PC-9 (cell line): ENCODE results near the gene FAM229A. TPM values are rescaled to one million over a fixed set of nuclear protein-coding genes. Genes with fewer than 3 reads are reported as not detected.

ENCODE experiments used
- BruUV-seq: library from RNA; stranded (reverse); fragments of 400-500 nt; replicated peaks from 2 replicates; lab custom pipeline; 2021; lab: Mats Ljungman, UMichigan
- CTCF ChIA-PET: fragments of 300-600 bp; sonication (Branson Sonifier 250); formaldehyde crosslinking; loops from one replicate; lab custom pipeline; 2022; ENCODE audit warnings: antibody characterized with exemption; lab: Charles Lee
- POLR2A ChIA-PET: fragments of 300-600 bp; sonication (Branson Sonifier 250); formaldehyde crosslinking; loops from one replicate; lab custom pipeline; 2022; ENCODE audit warnings: antibody characterized with exemption; ENCODE audit not compliant: unreplicated experiment; lab: Charles Lee
- DNase-seq, 2 experiments: peaks; one replicate each; pipeline versions ENCODE4 v3.0.0 to v3.0.0-alpha.2; 2015 to 2022; ENCODE audit warnings: mixed read lengths in 1 of 2
- H2AFZ ChIP-seq: fragments of 200-600 bp; sonication (generic); 2 replicates; pipeline ENCODE4 v1.8.1; 2017; ENCODE audit warnings: antibody characterized with exemption
- H3F3A ChIP-seq: fragments of 200-600 bp; sonication (generic); 2 replicates; pipeline ENCODE4 v1.8.1; 2017; ENCODE audit warnings: antibody characterized with exemption, mild to moderate bottlenecking, low read depth; ENCODE audit not compliant: insufficient read depth
- H3K27ac ChIP-seq: fragments of 200-600 bp; sonication (generic); 2 replicates; pipeline ENCODE4 v1.6.1; 2016; ENCODE audit warnings: mixed run types
- H3K27me3 ChIP-seq: fragments of 200-600 bp; sonication (generic); 2 replicates; pipeline ENCODE4 v1.6.1; 2016; ENCODE audit warnings: low read depth, mixed run types; ENCODE audit not compliant: insufficient read depth
- H3K36me3 ChIP-seq: fragments of 200-600 bp; sonication (generic); 2 replicates; pipeline ENCODE4 v1.6.1; 2016; ENCODE audit warnings: low read depth, mixed run types
- H3K4me1 ChIP-seq: fragments of 200-600 bp; sonication (generic); replicated peaks from 2 replicates; pipeline ENCODE4 v1.6.1; 2016; ENCODE audit warnings: mixed run types; ENCODE audit not compliant: insufficient read depth
- H3K4me2 ChIP-seq: fragments of 200-600 bp; sonication (generic); 2 replicates; pipeline ENCODE4 v1.6.1; 2017; ENCODE audit warnings: mixed run types
- H3K4me3 ChIP-seq: fragments of 200-600 bp; sonication (generic); 2 replicates; pipeline ENCODE4 v1.6.1; 2016; ENCODE audit warnings: mixed run types
- H3K79me2 ChIP-seq: fragments of 200-600 bp; sonication (generic); 2 replicates; pipeline ENCODE4 v1.6.1; 2017; ENCODE audit warnings: low read depth, mixed run types
- H3K9me2 ChIP-seq: fragments of 200-600 bp; sonication (generic); 2 replicates; pipeline ENCODE4 v1.8.1; 2017; ENCODE audit warnings: mild to moderate bottlenecking; ENCODE audit not compliant: insufficient read depth
- H3K9me3 ChIP-seq: fragments of 200-600 bp; sonication (generic); 2 replicates; pipeline ENCODE4 v1.8.1; 2016; ENCODE audit warnings: low read depth; ENCODE audit not compliant: insufficient read depth
- H4K20me1 ChIP-seq: fragments of 200-600 bp; sonication (generic); 2 replicates; pipeline ENCODE4 v1.8.1; 2017; ENCODE audit not compliant: insufficient read depth
- EZH2 ChIP-seq: fragments of 200-600 bp; sonication (generic); IDR thresholded peaks from 2 replicates; pipeline ENCODE4 v1.8.0; 2017; ENCODE audit warnings: antibody characterized with exemption, low read depth
- intact Hi-C: fragments of 100-400 bp; cut with micrococcal nuclease; formaldehyde crosslinking; loops from one replicate; pipeline ENCODE4 v1.10.0; 2022; ENCODE audit not compliant: unreplicated experiment
- total RNA-seq: library from RNA; stranded (reverse); gene quantifications from 2 replicates; pipeline ENCODE4 v1.2.3, GENCODE V29; 2021
- TF ChIP-seq, protein P1 (sequence below): fragments of 200-600 bp; sonication (generic); conservative IDR thresholded peaks from 2 replicates; pipeline ENCODE4 v1.6.1; 2017; ENCODE audit warnings: mixed run types, antibody characterized with exemption, mild to moderate bottlenecking, moderate library complexity

FAM229A gene
- total RNA-seq, 1 experiment from 2014 or later, result 13.1 TPM

DNA sequence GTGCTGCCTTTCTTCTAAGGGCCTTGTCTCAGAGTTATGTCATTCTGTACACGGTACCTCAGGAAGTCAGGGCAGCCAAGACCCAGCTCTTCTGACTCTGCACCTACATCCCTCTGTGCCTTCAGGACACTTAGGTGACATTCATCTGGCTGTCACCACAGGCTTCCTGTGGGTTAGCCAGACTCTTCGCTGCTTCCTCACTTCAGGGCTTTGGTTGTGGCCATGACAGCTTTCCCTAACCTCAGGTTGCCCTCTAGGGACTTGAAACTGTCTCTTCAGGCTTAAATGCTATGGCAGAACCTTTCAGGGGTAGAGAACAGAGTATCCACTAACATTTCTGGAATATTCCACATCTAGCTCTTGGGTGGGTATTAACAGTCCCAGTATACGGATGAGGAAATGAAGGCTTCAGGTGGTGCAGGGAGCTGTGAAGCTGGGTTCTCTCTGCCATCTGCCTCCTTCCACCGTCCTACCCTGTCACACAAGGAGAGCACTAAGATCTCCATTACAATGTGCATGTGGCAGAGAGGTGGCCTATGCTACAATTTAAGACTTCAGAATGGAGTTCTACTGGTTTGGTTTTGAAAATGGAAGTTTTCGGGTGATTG, 10.0 kb upstream of the FAM229A start:
- no peaks in the 10 kb centered on the region for H3K9me2 ChIP-seq
- no peak overlapping the region for H3K4me2 ChIP-seq
- intact Hi-C loops, result no loop called here
- H3K36me3 ChIP-seq, result peaks cover 41% of the 10 kb centered on the region
- DNase-seq, result no peak
- H3F3A ChIP-seq, result peaks cover 11% of the 10 kb centered on the region
- no peak overlapping the region for H2AFZ ChIP-seq
- H3K27me3 ChIP-seq, result no peaks in the 10 kb centered on the region
- no peaks in the 10 kb centered on the region for H3K4me1 ChIP-seq
- no peaks in the 10 kb centered on the region for H3K9me3 ChIP-seq
- no TSS peak for BruUV-seq
- H3K79me2 ChIP-seq, result no peaks in the 10 kb centered on the region
- no peak overlapping the region for H3K4me3 ChIP-seq
- H3K27ac ChIP-seq, result no peak overlapping the region
- TF ChIP-seq EZH2, result no peak
- TF ChIP-seq, protein P1, sequence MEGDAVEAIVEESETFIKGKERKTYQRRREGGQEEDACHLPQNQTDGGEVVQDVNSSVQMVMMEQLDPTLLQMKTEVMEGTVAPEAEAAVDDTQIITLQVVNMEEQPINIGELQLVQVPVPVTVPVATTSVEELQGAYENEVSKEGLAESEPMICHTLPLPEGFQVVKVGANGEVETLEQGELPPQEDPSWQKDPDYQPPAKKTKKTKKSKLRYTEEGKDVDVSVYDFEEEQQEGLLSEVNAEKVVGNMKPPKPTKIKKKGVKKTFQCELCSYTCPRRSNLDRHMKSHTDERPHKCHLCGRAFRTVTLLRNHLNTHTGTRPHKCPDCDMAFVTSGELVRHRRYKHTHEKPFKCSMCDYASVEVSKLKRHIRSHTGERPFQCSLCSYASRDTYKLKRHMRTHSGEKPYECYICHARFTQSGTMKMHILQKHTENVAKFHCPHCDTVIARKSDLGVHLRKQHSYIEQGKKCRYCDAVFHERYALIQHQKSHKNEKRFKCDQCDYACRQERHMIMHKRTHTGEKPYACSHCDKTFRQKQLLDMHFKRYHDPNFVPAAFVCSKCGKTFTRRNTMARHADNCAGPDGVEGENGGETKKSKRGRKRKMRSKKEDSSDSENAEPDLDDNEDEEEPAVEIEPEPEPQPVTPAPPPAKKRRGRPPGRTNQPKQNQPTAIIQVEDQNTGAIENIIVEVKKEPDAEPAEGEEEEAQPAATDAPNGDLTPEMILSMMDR, result no peak
- POLR2A ChIA-PET, result interaction anchor here (0.6 kb wide), 1 partner anchor 155 kb away, joined by 3 read pairs; no protein-coding TSS in a partner anchor
- peaks cover 5% of the 10 kb centered on the region; the same call in 1 of the 2 replicates for H4K20me1 ChIP-seq
- CTCF ChIA-PET, result interaction anchor here (0.6 kb wide), 1 partner anchor 499 kb away, joined by 3 read pairs; no protein-coding TSS in a partner anchor

DNA sequence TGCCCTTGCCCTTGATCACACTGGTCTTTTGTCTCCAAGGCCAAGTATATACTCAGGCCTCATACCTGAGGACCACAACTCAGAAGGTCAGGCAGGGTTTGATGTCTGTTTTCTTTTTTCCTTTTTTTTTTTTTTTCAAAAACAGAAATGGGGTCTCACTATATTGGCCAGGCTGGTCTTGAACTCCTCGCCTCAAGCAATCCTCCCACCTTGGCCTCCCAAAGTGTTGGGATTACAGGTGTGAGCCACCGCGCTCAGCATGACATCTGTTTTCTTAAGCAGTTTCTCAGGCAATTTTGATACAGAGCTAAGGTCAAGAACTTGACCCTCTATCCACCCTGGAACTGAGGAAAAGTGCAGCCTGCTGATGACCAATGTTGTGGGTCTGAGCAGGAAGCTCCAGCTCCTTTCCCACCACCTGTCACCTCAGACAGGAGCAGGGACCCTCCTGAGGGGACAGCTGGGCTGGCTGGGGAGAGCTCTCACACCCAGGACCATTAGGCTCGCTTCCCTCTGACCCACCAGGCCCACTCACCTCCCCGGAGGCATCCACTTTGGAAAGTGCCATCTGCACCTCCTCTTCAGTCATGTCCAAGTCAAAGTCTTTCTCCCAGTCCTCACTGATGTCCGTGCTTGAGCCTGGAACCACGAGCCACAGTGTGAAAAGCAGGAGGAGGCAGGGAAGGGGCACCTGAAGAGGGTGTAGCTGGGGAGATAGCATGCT, 5.8 kb upstream of the FAM229A start:
- Histone ChIP-seq H3K27ac (no peak overlapping the region), H3K4me1 (no peaks in the 10 kb centered on the region), H3K4me2 (no peak overlapping the region), H3K4me3 (no peak overlapping the region), H4K20me1 (peaks cover 5% of the 10 kb centered on the region; the same call in 1 of the 2 replicates), H3F3A (peaks cover 19% of the 10 kb centered on the region), H3K36me3 (peaks cover 27% of the 10 kb centered on the region; the same call in 1 of the 2 replicates), H3K79me2 (no peaks in the 10 kb centered on the region), H3K9me3 (no peaks in the 10 kb centered on the region), H2AFZ (no peak overlapping the region), H3K9me2 (no peaks in the 10 kb centered on the region), H3K27me3 (no peaks in the 10 kb centered on the region)
- TF ChIP-seq EZH2, result no peak
- TF ChIP-seq, protein P1, result no peak
- POLR2A ChIA-PET, result no interaction called here
- no peak for DNase-seq
- intact Hi-C loops, result no loop called here
- no TSS peak for BruUV-seq
- CTCF ChIA-PET, result interaction anchor here (0.5 kb wide), 1 partner anchor 22 kb away, joined by 3 read pairs; no protein-coding TSS in a partner anchor

DNA sequence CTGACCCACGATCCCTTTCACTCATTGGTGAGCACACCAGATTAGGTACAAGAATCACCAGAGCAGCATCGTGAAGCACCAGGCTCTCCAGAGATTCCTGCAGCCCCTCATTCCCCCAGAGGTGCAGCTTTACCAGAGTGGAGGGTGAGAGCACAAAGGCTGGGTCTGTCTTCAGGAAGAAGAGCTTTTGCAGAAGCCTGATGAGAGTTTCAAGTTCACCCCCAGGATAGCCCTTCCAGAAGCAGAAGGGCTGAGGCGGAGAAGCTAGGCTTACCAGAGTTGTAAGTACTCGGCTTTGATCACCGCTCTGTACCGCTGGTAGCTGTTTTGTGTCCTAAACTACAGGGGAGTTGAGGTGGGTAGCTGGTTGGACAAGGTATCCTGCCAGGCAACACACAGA, 3.2 kb upstream of the FAM229A start:
- Histone ChIP-seq H3K9me3 (no peaks in the 10 kb centered on the region), H2AFZ (no peak overlapping the region), H3K9me2 (no peaks in the 10 kb centered on the region), H4K20me1 (no peaks in the 10 kb centered on the region; the same call in 1 of the 2 replicates), H3K36me3 (peaks cover 18% of the 10 kb centered on the region; the same call in 1 of the 2 replicates), H3K4me3 (no peak overlapping the region), H3K4me2 (no peak overlapping the region), H3K27ac (no peak overlapping the region), H3K4me1 (no peaks in the 10 kb centered on the region), H3F3A (peaks cover 21% of the 10 kb centered on the region; the same call in 1 of the 2 replicates), H3K79me2 (no peaks in the 10 kb centered on the region), H3K27me3 (no peaks in the 10 kb centered on the region)
- TF ChIP-seq EZH2, result no peak
- TF ChIP-seq, protein P1, result no peak
- BruUV-seq, result no TSS peak
- POLR2A ChIA-PET, result interaction anchor here (0.8 kb wide), 1 partner anchor 168 kb away, joined by 5 read pairs; no protein-coding TSS in a partner anchor
- intact Hi-C loops, result no loop called here
- no peak for DNase-seq
- CTCF ChIA-PET, result no interaction called here
